Measurements from ENCODE around the gene TOGARAM2. TPM values are rescaled to one million over a fixed set of nuclear protein-coding genes. Genes with fewer than 3 reads are reported as not detected.

Gene TOGARAM2
- total and polyA plus RNA-seq, 7 experiments from 2014 or later: 0.58 to 4.9 (median 1.4) TPM; not detected in 1

DNA sequence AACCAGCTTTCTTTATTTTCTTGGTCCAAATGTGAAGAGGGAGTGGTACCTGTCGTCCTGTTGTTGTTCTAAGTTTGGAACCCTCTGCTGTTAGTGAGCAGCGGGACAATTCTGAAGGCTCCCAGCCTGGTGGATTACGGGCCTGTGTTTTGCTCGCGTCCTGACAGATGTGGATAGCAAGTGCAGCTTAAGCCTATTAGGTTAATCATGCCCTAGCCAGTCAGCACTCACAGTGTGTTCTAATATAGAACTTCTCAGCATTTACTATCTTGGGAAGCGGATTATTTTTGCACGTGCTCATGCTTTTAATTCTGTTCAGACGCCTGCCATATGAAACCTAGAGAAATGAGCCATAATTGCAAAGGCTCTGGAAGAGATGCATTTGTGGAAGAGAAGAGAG, 93.3 kb downstream of the TOGARAM2 start, which contains the start of gene PCARE:
PCARE (minus strand) TSS at position 113 of the 400 bp plus-strand sequence. CDS start 262 bp downstream, outside the sequence.
- Histone ChIP-seq H3K4me1 (ENCODE audit: control insufficient read depth in 2 of 2, insufficient read depth in 2 of 2, low read length in 2 of 2) (no peaks in the 10 kb centered on the region), H3K4me3 (ENCODE audit: low read length) (no peak within 1 kb of the TSS), H3K27me3 (ENCODE audit: control insufficient read depth in 2 of 2, insufficient read depth in 2 of 2, low read length in 2 of 2) (no peaks in the 10 kb centered on the region), H3K27ac (ENCODE audit: low read depth, low read length) (no peak within 1 kb of the TSS), H3K9me3 (ENCODE audit: control insufficient read depth in 2 of 3, low read length in 3 of 3) (no peaks in the 10 kb centered on the region), H3K36me3 (ENCODE audit: control insufficient read depth in 2 of 3, insufficient read depth in 3 of 3, low read length in 3 of 3) (no peaks in the 10 kb centered on the region)
- Mint-ChIP-seq H3K4me1 (no peaks in the 10 kb centered on the region), H3K27ac (no peak within 1 kb of the TSS), H3K36me3 (no peaks in the 10 kb centered on the region), H3K27me3 (no peaks in the 10 kb centered on the region), H3K9me3 (peaks cover 0 to 11% (median 2%) of the 10 kb centered on the region in 11 donors), H3K4me3 (no peak within 1 kb of the TSS)
- ATAC-seq: no peak
- CTCF ChIA-PET: no interaction called here
- POLR2A ChIA-PET: no interaction called here
- intact Hi-C loops (cut with micrococcal nuclease): no loop called here
- DNase-seq: no peak

DNA sequence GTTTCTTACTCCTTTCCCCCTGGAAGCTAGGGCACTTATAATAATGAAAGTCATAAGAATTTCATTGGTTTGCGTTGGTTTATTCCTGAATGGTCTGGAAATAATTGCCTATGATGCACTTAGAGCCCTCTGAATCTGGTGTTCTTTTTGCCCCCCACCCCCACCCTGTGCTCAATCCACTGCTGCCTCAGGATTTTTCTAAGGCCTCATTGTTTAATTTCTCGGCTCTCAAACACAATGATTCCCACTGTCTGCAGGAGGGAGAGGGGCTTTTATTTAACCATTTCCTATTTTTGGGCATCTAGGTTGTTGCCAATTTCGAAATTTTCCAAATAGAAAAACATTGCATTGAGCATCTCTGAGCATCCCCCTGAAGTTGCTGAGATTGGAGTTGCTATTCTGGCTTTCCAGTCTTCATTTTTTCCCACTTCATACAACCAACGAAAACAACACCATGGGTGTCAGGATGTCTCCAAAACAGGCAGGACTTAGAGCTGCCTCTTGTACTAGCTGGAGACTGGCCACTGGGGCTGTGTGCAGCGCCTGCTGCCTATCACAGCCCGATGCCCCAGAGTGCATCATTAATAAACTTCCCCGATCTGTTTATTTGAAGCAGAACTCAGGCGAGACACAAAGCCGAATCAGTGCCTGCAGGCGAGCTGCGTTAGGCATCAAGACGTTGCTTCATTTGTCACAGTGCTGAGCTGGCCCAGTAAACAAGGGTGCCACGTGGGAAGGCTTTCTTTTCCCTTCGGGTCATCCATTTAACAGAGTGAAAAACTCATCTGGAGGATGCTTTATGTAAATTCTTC, 95.0 kb downstream of the TOGARAM2 start:
- H3K27ac Mint-ChIP-seq: no peak overlapping the region
- peaks cover 0 to 11% (median 3%) of the 10 kb centered on the region in 11 donors for H3K9me3 Mint-ChIP-seq
- no peaks in the 10 kb centered on the region for H3K27me3 Mint-ChIP-seq
- POLR2A ChIA-PET: no interaction called here
- no peak overlapping the region for H3K27ac ChIP-seq (ENCODE audit: low read depth, low read length)
- H3K4me3 ChIP-seq (ENCODE audit: low read length): no peak overlapping the region
- no peaks in the 10 kb centered on the region for H3K4me1 Mint-ChIP-seq
- CTCF ChIA-PET: no interaction called here
- H3K36me3 ChIP-seq (ENCODE audit: control insufficient read depth in 2 of 3, insufficient read depth in 3 of 3, low read length in 3 of 3): no peaks in the 10 kb centered on the region
- H3K4me3 Mint-ChIP-seq: no peak overlapping the region
- ATAC-seq (no peak), DNase-seq (no peak)
- H3K27me3 ChIP-seq (ENCODE audit: control insufficient read depth in 2 of 2, insufficient read depth in 2 of 2, low read length in 2 of 2): no peaks in the 10 kb centered on the region
- no peaks in the 10 kb centered on the region for H3K4me1 ChIP-seq (ENCODE audit: control insufficient read depth in 2 of 2, insufficient read depth in 2 of 2, low read length in 2 of 2)
- intact Hi-C loops (cut with micrococcal nuclease): no loop called here
- no peaks in the 10 kb centered on the region for H3K36me3 Mint-ChIP-seq
- peaks cover 0 to 11% (median 0%) of the 10 kb centered on the region in 3 experiments for H3K9me3 ChIP-seq (ENCODE audit: control insufficient read depth in 2 of 3, low read length in 3 of 3)

DNA sequence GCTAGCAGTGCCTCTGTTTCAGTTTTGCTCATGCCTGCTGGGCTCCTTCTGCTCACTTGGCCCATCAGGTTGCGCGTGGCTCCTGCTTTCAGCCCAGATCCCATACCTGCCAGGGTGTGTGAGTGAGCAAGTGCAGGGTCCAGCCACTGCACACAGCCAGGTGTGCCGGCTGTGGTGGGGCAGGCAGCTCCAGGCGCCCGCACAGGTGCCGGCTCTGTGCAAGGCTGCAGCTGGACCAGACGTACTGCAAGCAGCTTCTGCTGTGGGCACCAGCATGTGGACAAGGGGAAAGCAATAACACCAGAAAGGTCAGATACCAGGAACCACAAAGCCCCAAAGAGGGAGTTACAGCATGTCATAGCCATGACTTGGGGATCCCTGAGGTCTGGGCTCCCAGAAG, 98.8 kb downstream of the TOGARAM2 start:
- Mint-ChIP-seq H3K27ac (no peak overlapping the region), H3K27me3 (no peaks in the 10 kb centered on the region), H3K36me3 (no peaks in the 10 kb centered on the region), H3K4me3 (no peak overlapping the region), H3K4me1 (no peaks in the 10 kb centered on the region), H3K9me3 (peaks cover 0 to 11% (median 5%) of the 10 kb centered on the region in 11 donors)
- CTCF ChIA-PET: no interaction called here
- ATAC-seq: no peak
- DNase-seq: no peak
- intact Hi-C loops (cut with micrococcal nuclease): no loop called here
- H3K9me3 ChIP-seq (ENCODE audit: control insufficient read depth in 2 of 3, low read length in 3 of 3): peaks cover 0 to 11% (median 0%) of the 10 kb centered on the region in 3 experiments
- POLR2A ChIA-PET: no interaction called here
- H3K36me3 ChIP-seq (ENCODE audit: control insufficient read depth in 2 of 3, insufficient read depth in 3 of 3, low read length in 3 of 3): no peaks in the 10 kb centered on the region
- no peak overlapping the region for H3K4me3 ChIP-seq (ENCODE audit: low read length)
- H3K4me1 ChIP-seq (ENCODE audit: control insufficient read depth in 2 of 2, insufficient read depth in 2 of 2, low read length in 2 of 2): no peaks in the 10 kb centered on the region
- H3K27ac ChIP-seq (ENCODE audit: low read depth, low read length): no peak overlapping the region
- H3K27me3 ChIP-seq (ENCODE audit: control insufficient read depth in 2 of 2, insufficient read depth in 2 of 2, low read length in 2 of 2): no peaks in the 10 kb centered on the region

DNA sequence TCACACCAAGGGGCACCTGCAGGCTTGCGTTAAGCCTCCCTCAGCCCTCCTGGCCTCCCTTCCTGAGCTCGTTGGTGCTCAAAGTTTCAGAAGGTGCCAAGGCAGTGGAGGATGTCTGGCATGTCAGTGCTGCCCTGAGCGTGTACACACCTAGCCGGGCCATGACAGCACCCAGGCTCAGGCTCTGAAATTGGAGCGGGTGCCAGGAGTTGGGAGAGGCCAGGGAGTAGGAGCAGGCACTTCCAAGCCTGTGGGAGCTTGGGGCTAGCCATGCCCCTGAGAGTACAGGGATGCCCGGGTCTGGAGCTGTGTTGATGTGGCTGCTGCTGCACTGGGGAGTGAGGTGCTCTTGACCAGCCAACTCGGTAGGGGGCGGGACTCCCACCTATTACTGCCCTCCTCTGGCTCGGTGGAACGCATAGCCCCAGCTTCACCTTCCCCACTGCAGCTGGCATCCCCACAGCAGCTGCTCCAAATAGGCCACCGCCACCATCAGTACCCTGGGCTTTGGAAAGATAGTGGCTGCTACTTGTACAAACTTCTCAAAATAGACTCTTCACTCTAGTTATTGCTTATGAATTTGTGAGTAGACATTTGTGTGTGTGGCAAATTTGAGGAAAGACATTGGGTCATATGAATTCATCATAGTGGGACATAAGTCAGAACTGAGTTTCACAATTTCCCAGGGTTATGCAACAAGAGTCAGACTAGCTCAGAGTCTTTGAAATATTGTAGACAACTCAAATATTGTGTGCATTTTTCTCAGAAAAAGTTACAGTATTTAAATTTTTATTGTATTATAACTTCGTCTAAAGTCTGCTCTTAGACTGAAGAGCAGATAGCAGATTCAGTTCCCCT, 100.0 kb downstream of the TOGARAM2 start:
- no peak overlapping the region for H3K27ac Mint-ChIP-seq
- ChIA-PET CTCF (interaction anchor here (0.6 kb wide), 1 partner anchor 93 kb away, joined by 3 read pairs; no protein-coding TSS in a partner anchor), POLR2A (no interaction called here)
- peaks cover 0 to 11% (median 5%) of the 10 kb centered on the region in 11 donors for H3K9me3 Mint-ChIP-seq
- H3K9me3 ChIP-seq (ENCODE audit: control insufficient read depth in 2 of 3, low read length in 3 of 3): peaks cover 0 to 11% (median 0%) of the 10 kb centered on the region in 3 experiments
- no peak overlapping the region for H3K4me3 Mint-ChIP-seq
- DNase-seq (no peak), ATAC-seq (peak; percentile 57)
- H3K36me3 ChIP-seq (ENCODE audit: control insufficient read depth in 2 of 3, insufficient read depth in 3 of 3, low read length in 3 of 3): no peaks in the 10 kb centered on the region
- no peaks in the 10 kb centered on the region for H3K4me1 ChIP-seq (ENCODE audit: control insufficient read depth in 2 of 2, insufficient read depth in 2 of 2, low read length in 2 of 2)
- intact Hi-C loops (cut with micrococcal nuclease): no loop called here
- no peak overlapping the region for H3K27ac ChIP-seq (ENCODE audit: low read depth, low read length)
- no peaks in the 10 kb centered on the region for H3K27me3 Mint-ChIP-seq
- H3K4me1 Mint-ChIP-seq: no peaks in the 10 kb centered on the region
- no peak overlapping the region for H3K4me3 ChIP-seq (ENCODE audit: low read length)
- no peaks in the 10 kb centered on the region for H3K36me3 Mint-ChIP-seq
- H3K27me3 ChIP-seq (ENCODE audit: control insufficient read depth in 2 of 2, insufficient read depth in 2 of 2, low read length in 2 of 2): no peaks in the 10 kb centered on the region

DNA sequence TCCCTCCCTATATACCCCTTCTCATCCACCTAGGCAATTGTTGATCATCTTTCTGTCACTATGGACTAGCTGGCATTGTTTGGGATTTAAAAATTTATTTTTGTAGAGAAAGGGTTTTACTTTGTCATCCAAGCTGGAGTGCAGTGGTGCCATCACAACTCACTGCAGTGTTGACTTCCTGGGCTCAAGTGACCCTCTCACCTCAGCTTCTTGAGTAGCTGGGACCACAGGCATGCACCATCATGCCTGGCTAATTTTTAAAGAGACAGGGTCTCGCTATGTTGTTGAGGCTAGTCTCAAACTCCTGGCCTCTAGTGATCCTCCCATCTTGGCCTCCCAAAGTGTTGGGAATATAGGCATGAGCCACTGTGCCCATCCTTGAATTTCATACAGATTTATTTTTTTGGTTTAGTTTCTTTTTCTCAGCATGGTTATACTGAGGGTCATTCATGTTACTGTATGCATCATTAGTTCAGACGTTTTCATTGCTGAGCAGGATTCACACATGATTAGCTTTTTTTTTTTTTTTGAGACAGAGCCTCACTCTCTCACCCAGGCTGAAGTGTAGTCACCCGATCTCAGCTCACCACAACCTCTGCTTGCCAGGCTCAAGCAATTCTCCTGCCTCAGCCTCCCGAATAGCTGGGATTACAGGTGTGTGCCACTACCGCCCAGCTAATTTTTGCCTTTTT, 101.9 kb downstream of the TOGARAM2 start:
- intact Hi-C loops (cut with micrococcal nuclease): no loop called here
- POLR2A ChIA-PET: no interaction called here
- Histone ChIP-seq H3K27me3 (ENCODE audit: control insufficient read depth in 2 of 2, insufficient read depth in 2 of 2, low read length in 2 of 2) (no peaks in the 10 kb centered on the region), H3K27ac (ENCODE audit: low read depth, low read length) (no peak overlapping the region), H3K4me3 (ENCODE audit: low read length) (no peak overlapping the region), H3K9me3 (ENCODE audit: control insufficient read depth in 2 of 3, low read length in 3 of 3) (peaks cover 0 to 11% (median 0%) of the 10 kb centered on the region in 3 experiments), H3K4me1 (ENCODE audit: control insufficient read depth in 2 of 2, insufficient read depth in 2 of 2, low read length in 2 of 2) (no peaks in the 10 kb centered on the region), H3K36me3 (ENCODE audit: control insufficient read depth in 2 of 3, insufficient read depth in 3 of 3, low read length in 3 of 3) (no peaks in the 10 kb centered on the region)
- no peak for DNase-seq
- no peak overlapping the region for H3K27ac Mint-ChIP-seq
- CTCF ChIA-PET: interaction anchor here (0.7 kb wide), 1 partner anchor 356 kb away, joined by 4 read pairs; no protein-coding TSS in a partner anchor
- no peak for ATAC-seq
- H3K9me3 Mint-ChIP-seq: peaks cover 0 to 10% (median 4%) of the 10 kb centered on the region in 11 donors
- no peak overlapping the region for H3K4me3 Mint-ChIP-seq
- H3K4me1 Mint-ChIP-seq: no peaks in the 10 kb centered on the region
- H3K36me3 Mint-ChIP-seq: no peaks in the 10 kb centered on the region
- peaks cover 0 to 10% (median 0%) of the 10 kb centered on the region in 5 donors for H3K27me3 Mint-ChIP-seq

DNA sequence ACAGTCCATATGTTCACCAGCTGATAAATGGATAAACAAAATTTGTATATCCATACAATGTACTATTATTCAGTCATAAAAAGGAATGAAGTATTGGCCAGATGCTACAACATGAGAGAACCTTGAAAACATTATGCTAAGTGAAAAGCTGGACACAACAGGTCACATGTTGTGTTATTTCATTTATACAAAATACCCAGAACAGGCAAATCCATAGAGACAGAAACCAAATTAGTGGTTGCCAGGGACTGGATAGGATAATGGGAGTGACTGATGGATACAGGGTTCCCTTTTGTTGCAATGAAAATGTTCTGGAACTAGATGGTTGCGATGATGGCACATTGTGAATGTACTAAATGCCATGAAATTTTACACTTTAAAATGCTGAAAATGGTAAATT, 103.5 kb downstream of the TOGARAM2 start:
- peaks cover 0 to 7% (median 0%) of the 10 kb centered on the region in 11 donors for H3K9me3 Mint-ChIP-seq
- Histone ChIP-seq H3K27ac (ENCODE audit: low read depth, low read length) (no peak overlapping the region), H3K27me3 (ENCODE audit: control insufficient read depth in 2 of 2, insufficient read depth in 2 of 2, low read length in 2 of 2) (no peaks in the 10 kb centered on the region), H3K9me3 (ENCODE audit: control insufficient read depth in 2 of 3, low read length in 3 of 3) (peaks cover 0 to 11% (median 0%) of the 10 kb centered on the region in 3 experiments), H3K4me1 (ENCODE audit: control insufficient read depth in 2 of 2, insufficient read depth in 2 of 2, low read length in 2 of 2) (no peaks in the 10 kb centered on the region), H3K36me3 (ENCODE audit: control insufficient read depth in 2 of 3, insufficient read depth in 3 of 3, low read length in 3 of 3) (no peaks in the 10 kb centered on the region), H3K4me3 (ENCODE audit: low read length) (no peak overlapping the region)
- ATAC-seq (no peak), DNase-seq (no peak)
- H3K27me3 Mint-ChIP-seq: peaks cover 0 to 24% (median 12%) of the 10 kb centered on the region in 5 donors
- H3K4me3 Mint-ChIP-seq: no peak overlapping the region
- no peaks in the 10 kb centered on the region for H3K4me1 Mint-ChIP-seq
- no peak overlapping the region for H3K27ac Mint-ChIP-seq
- ChIA-PET CTCF (no interaction called here), POLR2A (interaction anchor here (0.7 kb wide), 1 partner anchor 101 kb away, joined by 3 read pairs; no protein-coding TSS in a partner anchor)
- intact Hi-C loops (cut with micrococcal nuclease): no loop called here
- no peaks in the 10 kb centered on the region for H3K36me3 Mint-ChIP-seq
